Motor neuron (in vitro differentiated cells): ENCODE results near the gene ELF1. TPM values are rescaled to one million over a fixed set of nuclear protein-coding genes. Genes with fewer than 3 reads are reported as not detected.
"Not testable (repeated sequence)": the region's sequence is repeated elsewhere in the genome, so short reads cannot be mapped to it uniquely, and the experiment has no call there.

Source experiments
- ATAC-seq, 8 experiments: fragments of 200-7000 bp; cut with Tn5 transposase; replicated peaks in 6 of 8; 2 replicates each; pipeline ENCODE4 v1.8.0; 2021; ENCODE audit warnings: mild to moderate bottlenecking in 8 of 8, moderate library complexity in 8 of 8
- H3K27ac ChIP-seq, 2 donors: fragments of 250-450 bp; sonication (Bioruptor Pico); 2 replicates each; pipeline ENCODE4 v1.9.0; 2021; ENCODE audit warnings: antibody characterized with exemption in 2 of 2, mild to moderate bottlenecking in 2 of 2, moderate library complexity in 1 of 2
- H3K4me1 ChIP-seq, 2 donors: fragments of 250-450 bp; sonication (Bioruptor Pico); replicated peaks in 1 of 2; 2 replicates each; pipeline ENCODE4 v1.6.1; 2021; ENCODE audit warnings: antibody characterized with exemption in 2 of 2, mild to moderate bottlenecking in 2 of 2, moderate library complexity in 1 of 2
- H3K4me3 ChIP-seq, 5 donors: fragments of 250-450 bp; sonication (Bioruptor Pico); 2 replicates each; pipeline ENCODE4 v1.9.0; 2021; ENCODE audit warnings: antibody characterized with exemption in 5 of 5, mild to moderate bottlenecking in 5 of 5, moderate library complexity in 4 of 5
- WGBS, 10 experiments: fragments of 450-650 bp; shearing (Covaris generic); methylation state at CpG; one replicate each; pipeline ENCODE4 v1.0.0; 2022; 5-methylcytosine and 5-hydroxymethylcytosine counted together
- in situ Hi-C, 9 experiments: fragments of 400-800 bp; cut with MboI; loops; one replicate each; pipeline ENCODE4 v1.15.0; 2021; ENCODE audit warnings: low sequenced_read_pairs in 9 of 9, low pct_unique_long_range_greater_than_20kb in 2 of 9; ENCODE audit not compliant: unreplicated experiment in 9 of 9
- total RNA-seq, 8 experiments: library from RNA; unstranded; fragments of 300-600 nt; gene quantifications; 2 replicates each; pipeline versions ENCODE4 v1.2.3 to v1.2.4, GENCODE V29; 2022

ELF1 gene
- total RNA-seq, 8 experiments from 2014 or later = 5.9 to 48.0 (median 16.5) TPM

- H3K4me1 ChIP-seq = peaks cover 0 to 13% of the 10 kb centered on the region in 2 donors
- no peak overlapping the region for H3K4me3 ChIP-seq
- no peak for ATAC-seq
- H3K27ac ChIP-seq = no peak overlapping the region
- in situ Hi-C loops = loop anchor here in 1 of 9 experiments (25.0 kb wide), 1 partner anchor 269 kb away; the partner anchor contains the start of gene SLC25A15
Observed at GRCh38 chr13:41056194-41056593, 37.1 kb upstream of the ELF1 start.

GRCh38 chr13:41054919-41055619 lies 36.0 kb upstream of the ELF1 start:
- ATAC-seq = no peak
- Histone ChIP-seq H3K4me3 (no peak overlapping the region), H3K4me1 (peaks cover 0 to 13% of the 10 kb centered on the region in 2 donors), H3K27ac (no peak overlapping the region)
- 67 to 100% (median 83%) methylated on average over 1 to 5 of the region's 5 CpGs; no CpG with 5 or more reads in 2 of the 10 experiments for WGBS, 10 experiments
- in situ Hi-C loops = loop anchor here in 1 of 9 experiments (25.0 kb wide), 1 partner anchor 268 kb away; the partner anchor contains the start of gene SLC25A15

- Histone ChIP-seq H3K4me1 (peaks cover 0 to 13% of the 10 kb centered on the region in 2 donors), H3K27ac (no peak overlapping the region), H3K4me3 (no peak overlapping the region)
- in situ Hi-C loops = loop anchor here in 1 of 9 experiments (25.0 kb wide), 1 partner anchor 267 kb away; the partner anchor contains the start of gene SLC25A15
- WGBS, 10 experiments = 0 to 93% (median 65%) methylated on average over 1 to 9 of the region's 9 CpGs
- peak in 5 of 8 experiments; percentile 9 to 43 (median 26) for ATAC-seq
Observed at GRCh38 chr13:41054212-41054877, 35.2 kb upstream of the ELF1 start.

DNA sequence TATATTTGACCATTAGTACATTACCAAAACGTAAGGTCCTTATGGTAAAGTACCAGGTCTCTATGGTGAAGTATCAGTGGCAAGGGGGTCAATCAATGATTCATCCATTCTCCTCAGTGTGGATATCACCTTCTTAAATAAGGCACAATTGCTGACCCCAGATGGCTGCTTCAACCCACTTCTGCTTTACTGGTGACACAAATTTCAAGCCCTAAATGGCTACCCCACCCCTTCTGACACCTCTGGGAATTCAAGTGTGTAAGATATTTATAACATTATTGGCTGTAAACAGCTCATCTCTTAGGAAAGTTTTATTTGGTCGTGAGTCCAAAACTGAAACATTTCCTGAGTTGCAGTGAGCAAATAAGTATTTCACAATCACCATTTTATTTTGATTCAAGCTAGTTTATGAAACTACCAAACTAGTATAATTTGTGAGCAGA lies 34.3 kb upstream of the ELF1 start:
- peak in 2 of 8 experiments; percentile 9 to 10 for ATAC-seq
- 0 to 100% (median 73%) methylated on average over 1 to 2 of the region's 2 CpGs for WGBS, 10 experiments
- Histone ChIP-seq H3K4me3 (no peak overlapping the region), H3K4me1 (peaks cover 0 to 9% of the 10 kb centered on the region in 2 donors), H3K27ac (no peak overlapping the region)
- in situ Hi-C loops = loop anchor here in 1 of 9 experiments (25.0 kb wide), 1 partner anchor 266 kb away; the partner anchor contains the start of gene SLC25A15

DNA sequence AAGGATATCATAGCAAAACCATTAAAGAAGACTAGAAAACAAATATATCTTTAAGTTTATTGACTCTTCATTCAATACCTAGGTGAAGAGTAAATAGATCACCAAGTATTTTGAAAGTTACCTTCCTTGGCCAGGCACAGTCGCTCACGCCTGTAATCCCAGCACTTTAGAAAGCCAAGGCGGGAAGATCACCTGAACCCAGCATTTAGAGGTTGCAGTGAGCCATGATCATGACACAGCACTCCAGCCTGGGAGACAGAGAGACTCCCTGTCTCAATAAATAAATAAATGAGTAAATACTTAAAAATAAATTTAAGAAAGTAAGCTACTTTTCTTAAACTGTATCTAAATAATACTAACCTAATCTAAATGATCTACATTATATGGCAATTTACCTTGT lies 33.3 kb upstream of the ELF1 start:
- no peak for ATAC-seq
- Histone ChIP-seq H3K4me3 (no peak overlapping the region), H3K27ac (no peak overlapping the region), H3K4me1 (peaks cover 0 to 2% of the 10 kb centered on the region in 2 donors)
- WGBS, 10 experiments = 90 to 100% (median 100%) methylated on average over 1 to 3 of the region's 3 CpGs; no CpG with 5 or more reads in 5 of the 10 experiments
- in situ Hi-C loops = loop anchor here in 1 of 9 experiments (25.0 kb wide), 1 partner anchor 265 kb away; the partner anchor contains the start of gene SLC25A15

GRCh38 chr13:41049480-41050440 lies 30.6 kb upstream of the ELF1 start:
- Histone ChIP-seq H3K27ac (no peak overlapping the region), H3K4me1 (no peaks in the 10 kb centered on the region), H3K4me3 (no peak overlapping the region)
- 20 to 96% (median 87%) methylated on average over 1 to 4 of the region's 4 CpGs for WGBS, 10 experiments
- in situ Hi-C loops = loop anchor here in 1 of 9 experiments (25.0 kb wide), 1 partner anchor 262 kb away; the partner anchor contains the start of gene SLC25A15
- ATAC-seq = peak in 3 of 8 experiments; percentile 55 to 83 (median 66)

GRCh38 chr13:41048640-41049039 lies 29.5 kb upstream of the ELF1 start:
- in situ Hi-C loops = no loop called here
- H3K4me3 ChIP-seq = no peak overlapping the region
- no peak overlapping the region for H3K27ac ChIP-seq
- 84 to 100% (median 98%) methylated on average over 2 to 5 of the region's 5 CpGs for WGBS, 10 experiments
- no peaks in the 10 kb centered on the region for H3K4me1 ChIP-seq
- no peak for ATAC-seq

GRCh38 chr13:41042419-41042818 lies 23.3 kb upstream of the ELF1 start:
- in situ Hi-C loops, ATAC-seq, H3K27ac ChIP-seq, H3K4me1 ChIP-seq, H3K4me3 ChIP-seq: not testable (repeated sequence)
- WGBS, 10 experiments = 33 to 100% methylated on average over 1 of the region's 4 CpGs; no CpG with 5 or more reads in 8 of the 10 experiments

DNA sequence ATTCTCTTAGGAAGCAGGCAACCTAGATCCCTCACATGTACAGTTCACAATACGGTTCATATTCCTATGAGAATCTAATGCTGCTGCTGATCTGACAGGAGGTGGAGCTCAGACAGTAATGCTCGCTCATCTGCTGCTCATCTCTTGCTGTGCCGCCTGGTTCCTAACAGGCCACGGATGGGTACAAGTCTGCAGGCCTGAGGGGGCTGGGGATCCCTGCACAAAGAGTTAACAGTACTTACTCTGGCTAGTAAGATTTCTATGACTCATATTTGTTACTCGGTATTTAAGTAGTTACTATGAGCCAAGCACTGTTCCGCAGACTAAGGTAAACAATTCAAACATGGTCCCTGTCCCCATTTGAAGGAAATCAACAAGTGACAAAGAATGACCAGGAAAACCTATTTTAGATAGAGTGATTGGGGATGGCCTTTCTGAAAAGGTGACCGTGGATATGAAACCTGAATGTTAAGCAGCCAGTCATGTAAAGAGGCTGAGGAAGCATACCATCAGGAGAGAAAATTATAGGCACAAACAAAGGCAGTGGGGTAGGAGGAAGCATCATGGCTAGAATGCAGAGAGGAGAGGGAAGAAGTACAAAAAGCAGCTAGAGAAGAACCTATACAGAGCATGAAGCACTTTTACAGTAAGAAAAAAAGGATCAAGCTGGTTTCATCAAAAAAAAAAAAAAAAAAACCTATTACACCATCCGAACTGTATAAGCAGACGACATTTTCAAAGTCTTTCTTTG lies 21.6 kb upstream of the ELF1 start:
- no peak for ATAC-seq
- 61 to 100% (median 94%) methylated on average over 2 to 8 of the region's 9 CpGs for WGBS, 10 experiments

DNA sequence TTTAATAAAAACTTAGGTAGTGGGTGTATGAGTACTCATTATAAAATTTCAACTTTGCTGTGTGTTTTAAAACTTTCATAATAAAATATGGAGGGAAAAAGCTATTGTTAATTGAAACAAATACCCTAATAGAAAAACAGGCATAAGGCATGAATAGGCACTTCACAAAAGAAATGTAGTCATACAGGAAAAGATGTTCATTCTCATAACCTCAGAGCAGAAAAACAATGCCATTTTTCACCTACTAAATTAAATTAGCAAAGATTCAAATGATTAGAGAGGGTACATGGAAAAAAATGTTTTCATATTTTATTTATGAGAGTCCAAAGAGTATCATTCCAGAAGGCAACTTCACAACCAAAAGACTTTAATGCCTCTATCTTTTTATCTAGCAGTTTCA lies 20.6 kb upstream of the ELF1 start:
- no peak overlapping the region for H3K27ac ChIP-seq
- in situ Hi-C loops = no loop called here
- no peak for ATAC-seq
- no peak overlapping the region for H3K4me3 ChIP-seq
- H3K4me1 ChIP-seq = peaks cover 2 to 3% of the 10 kb centered on the region in 2 donors

More for the DNA sequence above, 21.6 kb upstream of the ELF1 start:
- no peak overlapping the region for H3K27ac ChIP-seq
- in situ Hi-C loops = no loop called here
- H3K4me3 ChIP-seq = no peak overlapping the region
- H3K4me1 ChIP-seq = no peaks in the 10 kb centered on the region

DNA sequence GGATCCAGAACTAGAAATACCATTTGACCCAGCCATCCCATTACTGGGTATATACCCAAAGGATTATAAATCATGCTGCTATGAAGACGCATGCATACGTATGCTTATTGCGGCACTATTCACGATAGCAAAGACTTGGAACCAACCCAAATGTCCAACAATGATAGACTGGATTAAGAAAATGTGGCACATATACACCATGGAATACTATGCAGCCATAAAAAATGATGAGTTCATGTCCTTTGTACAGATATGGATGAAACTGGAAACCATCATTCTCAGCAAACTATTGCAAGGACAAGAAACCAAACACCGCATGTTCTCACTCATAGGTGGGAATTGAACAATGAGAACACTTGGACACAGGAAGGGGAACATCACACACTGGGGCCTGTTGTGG lies 17.4 kb upstream of the ELF1 start:
- ATAC-seq, H3K4me1 ChIP-seq, H3K4me3 ChIP-seq, H3K27ac ChIP-seq, in situ Hi-C loops: not testable (repeated sequence)
- WGBS, 10 experiments = 80 to 100% (median 90%) methylated on average over 1 to 2 of the region's 5 CpGs; no CpG with 5 or more reads in 7 of the 10 experiments

- peaks cover 2 to 3% of the 10 kb centered on the region in 2 donors for H3K4me1 ChIP-seq
- ATAC-seq = peak; percentile 19 to 94 (median 60)
- H3K27ac ChIP-seq = no peak overlapping the region
- 60 to 100% (median 67%) methylated on average over 2 to 5 of the region's 5 CpGs; no CpG with 5 or more reads in 1 of the 10 experiments for WGBS, 10 experiments
- in situ Hi-C loops = no loop called here
- no peak overlapping the region for H3K4me3 ChIP-seq
Observed at GRCh38 chr13:41034881-41035280, 15.8 kb upstream of the ELF1 start.
